MM.1S (cell line): ENCODE results near the gene CD44.

Source experiments
- EZH2 ChIP-seq: fragments of 300-600 bp; sonication (generic); optimal IDR thresholded peaks from 2 replicates; pipeline ENCODE3; 2017; ENCODE audit warnings: low read depth, mild to moderate bottlenecking, antibody characterized with exemption, low read length, mixed read lengths
- TF ChIP-seq, protein P1 (sequence below): fragments of 300-600 bp; sonication (generic); IDR thresholded peaks from 2 replicates; pipeline ENCODE4 v1.5.1; 2016; ENCODE audit warnings: antibody characterized with exemption, low read length, mixed read lengths

DNA sequence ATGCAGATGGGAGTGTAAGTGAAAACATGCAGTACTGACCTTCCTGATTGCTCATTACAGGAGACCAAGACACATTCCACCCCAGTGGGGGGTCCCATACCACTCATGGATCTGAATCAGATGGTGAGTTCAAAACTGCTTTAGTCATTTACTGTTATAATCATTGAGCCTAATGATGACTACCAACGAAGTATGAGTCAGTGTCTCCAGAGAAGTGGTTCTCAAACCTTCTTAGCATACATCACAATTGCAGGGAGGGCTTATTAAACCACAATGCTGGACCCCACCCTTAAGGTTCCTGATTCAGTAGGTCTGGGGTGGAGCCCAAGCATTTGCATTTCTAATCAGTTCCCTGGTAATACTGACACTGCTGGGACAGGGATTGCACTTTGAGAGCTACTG lies 75.8 kb downstream of the CD44 start:
- no peak for TF ChIP-seq EZH2
- TF ChIP-seq, protein P1, sequence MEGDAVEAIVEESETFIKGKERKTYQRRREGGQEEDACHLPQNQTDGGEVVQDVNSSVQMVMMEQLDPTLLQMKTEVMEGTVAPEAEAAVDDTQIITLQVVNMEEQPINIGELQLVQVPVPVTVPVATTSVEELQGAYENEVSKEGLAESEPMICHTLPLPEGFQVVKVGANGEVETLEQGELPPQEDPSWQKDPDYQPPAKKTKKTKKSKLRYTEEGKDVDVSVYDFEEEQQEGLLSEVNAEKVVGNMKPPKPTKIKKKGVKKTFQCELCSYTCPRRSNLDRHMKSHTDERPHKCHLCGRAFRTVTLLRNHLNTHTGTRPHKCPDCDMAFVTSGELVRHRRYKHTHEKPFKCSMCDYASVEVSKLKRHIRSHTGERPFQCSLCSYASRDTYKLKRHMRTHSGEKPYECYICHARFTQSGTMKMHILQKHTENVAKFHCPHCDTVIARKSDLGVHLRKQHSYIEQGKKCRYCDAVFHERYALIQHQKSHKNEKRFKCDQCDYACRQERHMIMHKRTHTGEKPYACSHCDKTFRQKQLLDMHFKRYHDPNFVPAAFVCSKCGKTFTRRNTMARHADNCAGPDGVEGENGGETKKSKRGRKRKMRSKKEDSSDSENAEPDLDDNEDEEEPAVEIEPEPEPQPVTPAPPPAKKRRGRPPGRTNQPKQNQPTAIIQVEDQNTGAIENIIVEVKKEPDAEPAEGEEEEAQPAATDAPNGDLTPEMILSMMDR, result no peak
